Osteocyte (in vitro differentiated cells): Measurements from ENCODE around the gene NOTUM. TPM values are rescaled to one million over a fixed set of nuclear protein-coding genes. Genes with fewer than 3 reads are reported as not detected.

Experiments used
- DNase-seq: peaks from one replicate; pipeline ENCODE4 v3.0.0; 2021; ENCODE audit warnings: mixed read lengths; ENCODE audit not compliant: unreplicated experiment; ENCODE audit errors: extremely low spot score
- H3K27ac Mint-ChIP-seq: one replicate; pipeline ENCODE4 v1.8.0; 2021; ENCODE audit warnings: mild to moderate bottlenecking, mixed read lengths; ENCODE audit not compliant: unreplicated experiment
- H3K27me3 Mint-ChIP-seq: one replicate; pipeline ENCODE4 v1.8.0; 2021; ENCODE audit warnings: mixed read lengths; ENCODE audit not compliant: unreplicated experiment
- H3K36me3 Mint-ChIP-seq: one replicate; pipeline ENCODE4 v1.8.0; 2021; ENCODE audit warnings: mixed read lengths; ENCODE audit not compliant: unreplicated experiment
- H3K4me1 Mint-ChIP-seq: one replicate; pipeline ENCODE4 v1.8.0; 2021; ENCODE audit warnings: mixed read lengths; ENCODE audit not compliant: unreplicated experiment
- H3K4me3 Mint-ChIP-seq: one replicate; pipeline ENCODE4 v1.8.0; 2021; ENCODE audit warnings: mild to moderate bottlenecking, moderate library complexity, mixed read lengths; ENCODE audit not compliant: unreplicated experiment
- H3K9me3 Mint-ChIP-seq: one replicate; pipeline ENCODE4 v1.8.0; 2021; ENCODE audit warnings: mixed read lengths; ENCODE audit not compliant: unreplicated experiment
- CTCF ChIP-seq: fragments of 200-600 bp; sonication (generic); IDR thresholded peaks from 2 replicates; pipeline ENCODE4 v1.5.0; 2021; ENCODE audit warnings: antibody characterized with exemption, mild to moderate bottlenecking, moderate library complexity
- total RNA-seq: library from RNA; stranded (reverse); gene quantifications from 2 replicates; pipeline ENCODE4 v1.2.1, GENCODE V29; 2021

Gene NOTUM
- total RNA-seq, 1 donor from 2014 or later, result 0.30 TPM

DNA sequence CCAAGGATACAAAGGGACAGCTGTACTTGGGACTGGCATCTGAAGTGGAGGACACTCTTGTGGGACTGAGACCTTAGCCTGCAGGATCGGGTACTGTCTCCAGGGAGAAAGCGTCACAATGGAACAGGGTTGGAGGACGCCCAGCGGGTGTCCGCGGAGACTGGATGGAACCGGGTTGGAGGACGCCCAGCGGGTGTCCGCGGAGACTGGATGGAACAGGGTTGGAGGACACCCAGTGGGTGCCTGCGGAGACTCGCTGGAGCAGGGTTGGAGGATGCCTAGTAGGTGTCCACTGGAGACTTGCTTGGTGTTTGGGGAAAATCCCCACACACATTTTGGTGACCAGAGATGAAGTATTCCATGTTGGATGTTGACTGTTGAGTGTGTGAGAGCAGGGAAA, 13.8 kb downstream of the NOTUM start, which contains the start of gene MYADML2:
TSS of gene MYADML2 (minus strand) at position 45 of the 400 bp plus-strand sequence. CDS start 5,492 bp downstream, outside the sequence.
- H3K36me3 Mint-ChIP-seq, result no peaks in the 10 kb centered on the region
- H3K4me3 Mint-ChIP-seq, result no peak within 1 kb of the TSS
- H3K9me3 Mint-ChIP-seq, result no peaks in the 10 kb centered on the region
- no peak for TF ChIP-seq CTCF
- H3K27me3 Mint-ChIP-seq, result peaks cover 8% of the 10 kb centered on the region
- no peak within 1 kb of the TSS for H3K27ac Mint-ChIP-seq
- H3K4me1 Mint-ChIP-seq, result no peaks in the 10 kb centered on the region
- no peak for DNase-seq

GRCh38 chr17:81944858-81945257, 16.1 kb downstream of the NOTUM start:
- no peak for DNase-seq
- H3K27me3 Mint-ChIP-seq, result peaks cover 4% of the 10 kb centered on the region
- no peak overlapping the region for H3K4me3 Mint-ChIP-seq
- H3K9me3 Mint-ChIP-seq, result no peaks in the 10 kb centered on the region
- no peak for TF ChIP-seq CTCF
- H3K27ac Mint-ChIP-seq, result no peak overlapping the region
- no peaks in the 10 kb centered on the region for H3K4me1 Mint-ChIP-seq
- no peaks in the 10 kb centered on the region for H3K36me3 Mint-ChIP-seq

DNA sequence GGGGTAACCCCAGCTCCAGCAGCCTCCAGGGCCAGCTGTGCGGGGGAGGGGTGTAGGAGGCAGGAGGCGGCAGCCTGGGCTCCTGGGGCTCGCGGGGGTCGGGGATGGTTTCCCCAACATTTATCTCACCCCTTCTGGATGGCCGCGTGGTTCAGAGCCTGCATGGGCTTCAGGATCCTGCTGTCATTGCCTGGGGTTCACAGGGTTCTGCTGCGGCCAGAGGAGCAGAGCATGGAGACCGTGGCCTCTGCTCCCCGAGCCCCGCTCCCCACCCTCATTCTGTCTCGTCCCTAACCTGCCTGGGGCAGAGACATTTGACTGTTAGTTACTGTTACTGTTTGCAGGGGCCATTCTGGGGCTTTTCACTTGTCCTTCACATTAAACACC, 18.8 kb downstream of the NOTUM start:
- Mint-ChIP-seq H3K27me3 (peaks cover 4% of the 10 kb centered on the region), H3K36me3 (no peaks in the 10 kb centered on the region), H3K4me1 (peaks cover 5% of the 10 kb centered on the region), H3K27ac (no peak overlapping the region), H3K4me3 (no peak overlapping the region), H3K9me3 (no peaks in the 10 kb centered on the region)
- no peak for TF ChIP-seq CTCF
- no peak for DNase-seq

GRCh38 chr17:81941484-81942166, 19.4 kb downstream of the NOTUM start:
- no peak for DNase-seq
- H3K9me3 Mint-ChIP-seq, result no peaks in the 10 kb centered on the region
- peaks cover 2% of the 10 kb centered on the region for H3K27me3 Mint-ChIP-seq
- H3K36me3 Mint-ChIP-seq, result no peaks in the 10 kb centered on the region
- no peak overlapping the region for H3K27ac Mint-ChIP-seq
- no peak overlapping the region for H3K4me3 Mint-ChIP-seq
- H3K4me1 Mint-ChIP-seq, result peaks cover 5% of the 10 kb centered on the region
- no peak for TF ChIP-seq CTCF

GRCh38 chr17:81940538-81941483, 20.2 kb downstream of the NOTUM start:
- no peak overlapping the region for H3K4me3 Mint-ChIP-seq
- no peaks in the 10 kb centered on the region for H3K9me3 Mint-ChIP-seq
- H3K27me3 Mint-ChIP-seq, result peaks cover 2% of the 10 kb centered on the region
- DNase-seq, result no peak
- H3K27ac Mint-ChIP-seq, result no peak overlapping the region
- peaks cover 11% of the 10 kb centered on the region for H3K4me1 Mint-ChIP-seq
- TF ChIP-seq CTCF, result no peak
- H3K36me3 Mint-ChIP-seq, result no peaks in the 10 kb centered on the region
